ENCODE data around the gene ARF3. TPM values are rescaled to one million over a fixed set of nuclear protein-coding genes. Genes with fewer than 3 reads are reported as not detected.

The ARF3 gene
- total and polyA plus RNA-seq, 4 donors: 14.1 to 29.5 (median 19.4) TPM

GRCh38 chr12:48970702-48971334 lies 13.5 kb upstream of the ARF3 start (continued):
- TF ChIP-seq RXRA (IDR thresholded peaks at IDR 0.05): no peak
- TF ChIP-seq YY1 (IDR thresholded peaks at IDR 0.05): no peak
- no peak for TF ChIP-seq CTCF (IDR thresholded peaks at IDR 0.05; ENCODE audit: low read depth, low read length, missing input control)
- no peak for TF ChIP-seq EGR1 (IDR thresholded peaks at IDR 0.05; ENCODE audit: low read depth in 2 of 2)
- TF ChIP-seq FOXA1 (IDR thresholded peaks at IDR 0.05): no peak
- no peak for TF ChIP-seq JUND (IDR thresholded peaks at IDR 0.05)
- TF ChIP-seq RAD21 (IDR thresholded peaks at IDR 0.05): no peak
- no peak for TF ChIP-seq ATF3 (IDR thresholded peaks at IDR 0.05)

- Histone ChIP-seq H3K4me1 (ENCODE audit: control insufficient read depth in 4 of 4, insufficient read depth in 4 of 4, low read length in 3 of 4) (peaks cover 0 to 16% (median 6%) of the 10 kb centered on the region in 4 donors), H3K36me3 (ENCODE audit: control insufficient read depth in 4 of 4, insufficient read depth in 3 of 4, low read depth in 1 of 4, low read length in 3 of 4) (no peaks in the 10 kb centered on the region), H3K4me3 (ENCODE audit: low read depth in 1 of 3, low read length in 3 of 3) (peak overlapping the region in 1 of 3 donors; percentile 6), H3K9me3 (ENCODE audit: control insufficient read depth in 4 of 4, low read length in 3 of 4) (no peaks in the 10 kb centered on the region), H3K27me3 (ENCODE audit: control insufficient read depth in 4 of 4, insufficient read depth in 4 of 4, low read length in 3 of 4) (peaks cover 0 to 15% (median 9%) of the 10 kb centered on the region in 4 donors), H3K9ac (ENCODE audit: low read depth in 1 of 2, low read length in 2 of 2) (no peak overlapping the region), H3K27ac (ENCODE audit: low read depth in 1 of 2, low read length in 2 of 2) (no peak overlapping the region)
- 9% methylated on average over 77 of the region's 77 CpGs for WGBS
- TF ChIP-seq FOXA2 (IDR thresholded peaks at IDR 0.05) (no peak), HNF4G (IDR thresholded peaks at IDR 0.05) (no peak), GABPA (IDR thresholded peaks at IDR 0.05 in 1 of 2, conservative IDR thresholded peaks at IDR 0.05 in 1 of 2) (no peak), RAD21 (IDR thresholded peaks at IDR 0.05) (no peak), YY1 (IDR thresholded peaks at IDR 0.05) (no peak), MAX (IDR thresholded peaks at IDR 0.05) (no peak), ATF3 (IDR thresholded peaks at IDR 0.05) (no peak), FOXA1 (IDR thresholded peaks at IDR 0.05) (no peak), SP1 (IDR thresholded peaks at IDR 0.05) (no peak), RXRA (IDR thresholded peaks at IDR 0.05) (no peak), REST (IDR thresholded peaks at IDR 0.05) (no peak), ZBTB33 (IDR thresholded peaks at IDR 0.05) (no peak), CTCF (IDR thresholded peaks at IDR 0.05; ENCODE audit: low read depth, low read length, missing input control) (no peak)
- DNase-seq (ENCODE audit: low spot score): no peak
These were observed 12.8 kb upstream of the ARF3 start for GRCh38 chr12:48969833-48970701.
